ENCODE measurements around the gene PCDHGB3. TPM values are rescaled to one million over a fixed set of nuclear protein-coding genes. Genes with fewer than 3 reads are reported as not detected.
"Not testable (repeated sequence)": the region's sequence is repeated elsewhere in the genome, so short reads cannot be mapped to it uniquely, and the experiment has no call there.

PCDHGB3 gene
- polyA plus RNA-seq, 1 of the 3 experiments (the other 2 are of a cell fraction), result 0.53 TPM

- H3K27me3 ChIP-seq (ENCODE audit: insufficient read depth); H3K79me2 ChIP-seq (ENCODE audit: insufficient read depth); H3F3A ChIP-seq (replicated peaks; ENCODE audit: insufficient read depth); H4K20me1 ChIP-seq (ENCODE audit: insufficient read depth); H3K4me3 ChIP-seq (ENCODE audit: low read depth in 2 of 2, low read length in 1 of 2); H3K9me3 ChIP-seq; H3K9me2 ChIP-seq; H3K4me2 ChIP-seq; H3K27ac ChIP-seq (ENCODE audit: low read depth in 2 of 2, low read length in 1 of 2); H3K9ac ChIP-seq; H2AFZ ChIP-seq (ENCODE audit: low read depth); POLR2A ChIA-PET; H3K4me1 ChIP-seq (ENCODE audit: control insufficient read depth in 1 of 2, insufficient read depth in 2 of 2, low read depth in 1 of 2, low read length in 1 of 2); DNase-seq: not testable (repeated sequence)
- peak; percentile 8; the same call in 1 of the 2 replicates for TF ChIP-seq CTCF (IDR thresholded peaks at IDR 0.05)
- H3K36me3 ChIP-seq (replicated peaks in 1 of 2; ENCODE audit: control insufficient read depth in 1 of 2, insufficient read depth in 2 of 2, low read length in 1 of 2), result peaks cover 0 to 13% of the 10 kb centered on the region in 2 experiments
- WGBS (ENCODE audit: low lambda C conversion rate), result 80% methylated on average over 21 of the region's 40 CpGs
- CTCF ChIA-PET, result interaction anchor here (2.0 kb wide), 1 partner anchor 170 kb away, joined by 5 read pairs; no protein-coding TSS in a partner anchor
Measured at GRCh38 chr5:141387557-141388311, 17.7 kb downstream of the PCDHGB3 start, which contains the start of gene PCDHGB4. TSS of gene PCDHGB4 (plus strand) at chr5:141387698. CDS start at chr5:141387885, 187 bp downstream.

GRCh38 chr5:141388661-141389060, 18.6 kb downstream of the PCDHGB3 start:
- TF ChIP-seq PBX3 (IDR thresholded peaks at IDR 0.05) (no peak), EP300 (IDR thresholded peaks at IDR 0.05; ENCODE audit: borderline replicate concordance in 1 of 2, low read depth in 1 of 2, low read length in 1 of 2) (no peak), TEAD4 (IDR thresholded peaks at IDR 0.05; ENCODE audit: borderline replicate concordance, insufficient read depth) (no peak), YY1 (IDR thresholded peaks at IDR 0.05; ENCODE audit: low read depth) (no peak), CTCF (IDR thresholded peaks at IDR 0.05) (no peak), FOXM1 (IDR thresholded peaks at IDR 0.05; ENCODE audit: low read depth) (no peak), POLR2AphosphoS5 (IDR thresholded peaks at IDR 0.05; ENCODE audit: low read depth, low read length) (no peak), FOXJ3 (CRISPR knock-in tag; IDR thresholded peaks at IDR 0.05) (no peak), CHD2 (IDR thresholded peaks at IDR 0.05; ENCODE audit: low read length, partially characterized antibody) (no peak), USF2 (IDR thresholded peaks at IDR 0.05; ENCODE audit: borderline replicate concordance, low read depth, low read length) (no peak), MAX (IDR thresholded peaks at IDR 0.05; ENCODE audit: low read depth) (no peak), NRF1 (IDR thresholded peaks at IDR 0.05; ENCODE audit: low read depth, low read length) (no peak), SIN3A (IDR thresholded peaks at IDR 0.05; ENCODE audit: borderline replicate concordance, low read depth, low read length) (no peak), USF1 (IDR thresholded peaks at IDR 0.05; ENCODE audit: borderline replicate concordance, low read depth) (no peak), NFIC (IDR thresholded peaks at IDR 0.05; ENCODE audit: borderline replicate concordance) (no peak), IRF3 (IDR thresholded peaks at IDR 0.05; ENCODE audit: low read depth, low read length) (no peak)
- DNase-seq, result no peak
- H3K27me3 ChIP-seq (ENCODE audit: insufficient read depth), result no peaks in the 10 kb centered on the region
- H4K20me1 ChIP-seq (ENCODE audit: insufficient read depth), result no peaks in the 10 kb centered on the region
- peaks cover 0 to 17% of the 10 kb centered on the region in 2 experiments for H3K36me3 ChIP-seq (replicated peaks in 1 of 2; ENCODE audit: control insufficient read depth in 1 of 2, insufficient read depth in 2 of 2, low read length in 1 of 2)
- H3F3A ChIP-seq (replicated peaks; ENCODE audit: insufficient read depth), result no peaks in the 10 kb centered on the region
- ChIA-PET POLR2A (no interaction called here), CTCF (interaction anchor here (1.1 to 1.4 kb wide), 2 partner anchors 136 to 514 kb away, joined by 3 to 4 read pairs; no protein-coding TSS in a partner anchor)
- no peak overlapping the region for H3K4me2 ChIP-seq
- H3K79me2 ChIP-seq (ENCODE audit: insufficient read depth), result 0 out of 2 replicates have a peak, but pooled peaks cover 5% of the 10 kb centered on the region
- no peak overlapping the region; a peak in 1 of 4 replicates for H3K4me3 ChIP-seq (ENCODE audit: low read depth in 2 of 2, low read length in 1 of 2)
- no peak overlapping the region for H3K9ac ChIP-seq
- 70% methylated on average over 10 of the region's 10 CpGs for WGBS (ENCODE audit: low lambda C conversion rate)
- H3K9me3 ChIP-seq, result peaks cover 6% of the 10 kb centered on the region; the same call in 1 of the 2 replicates
- H2AFZ ChIP-seq (ENCODE audit: low read depth), result no peak overlapping the region
- H3K9me2 ChIP-seq, result no peaks in the 10 kb centered on the region
- no peak overlapping the region for H3K27ac ChIP-seq (ENCODE audit: low read depth in 2 of 2, low read length in 1 of 2)
- H3K4me1 ChIP-seq (ENCODE audit: control insufficient read depth in 1 of 2, insufficient read depth in 2 of 2, low read depth in 1 of 2, low read length in 1 of 2), result no peaks in the 10 kb centered on the region

Measured in SK-N-SH (cell line).